ENCODE results near the gene MORN3. TPM values are rescaled to one million over a fixed set of nuclear protein-coding genes. Genes with fewer than 3 reads are reported as not detected.

Gene MORN3
- total RNA-seq, 1 donor, result 1.4 TPM

DNA sequence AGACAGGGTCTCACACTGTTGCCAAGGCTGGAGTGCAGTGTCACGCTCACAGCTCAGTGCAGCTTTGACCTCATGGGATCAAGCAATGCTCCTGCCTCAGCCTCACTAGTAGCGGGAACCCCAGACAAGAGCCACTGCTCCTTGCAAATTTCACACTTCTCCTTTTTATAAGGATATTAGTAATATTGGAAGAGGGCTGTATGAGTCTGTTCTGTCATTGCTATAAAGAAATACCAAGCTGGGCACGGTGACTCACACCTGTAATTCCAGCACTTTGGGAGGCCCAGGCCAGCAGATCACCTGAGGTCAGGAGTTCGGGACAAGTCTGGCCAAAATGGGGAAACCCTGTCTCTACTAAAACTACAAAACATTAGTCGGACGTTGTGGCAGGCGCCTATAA, 56.0 kb downstream of the MORN3 start:
- H3K36me3 ChIP-seq (ENCODE audit: insufficient read depth, low read length), result no peaks in the 10 kb centered on the region
- H3K79me2 ChIP-seq (ENCODE audit: insufficient read depth, low read length), result no peaks in the 10 kb centered on the region
- no peaks in the 10 kb centered on the region for H4K20me1 ChIP-seq (ENCODE audit: insufficient read depth, low read length)
- H3K9me3 ChIP-seq (ENCODE audit: low read depth, low read length), result no peaks in the 10 kb centered on the region
- H3K4me2 ChIP-seq (ENCODE audit: insufficient read depth, low read length), result no peak overlapping the region
- H2AFZ ChIP-seq (ENCODE audit: low read length), result no peak overlapping the region
- H3K27me3 ChIP-seq (ENCODE audit: insufficient read depth, low read length), result no peaks in the 10 kb centered on the region
- DNase-seq (ENCODE audit: insufficient read length, low spot score, missing footprints), result no peak
- no peak overlapping the region for H3K27ac ChIP-seq (ENCODE audit: low read depth, low read length)
- TF ChIP-seq, protein P1, sequence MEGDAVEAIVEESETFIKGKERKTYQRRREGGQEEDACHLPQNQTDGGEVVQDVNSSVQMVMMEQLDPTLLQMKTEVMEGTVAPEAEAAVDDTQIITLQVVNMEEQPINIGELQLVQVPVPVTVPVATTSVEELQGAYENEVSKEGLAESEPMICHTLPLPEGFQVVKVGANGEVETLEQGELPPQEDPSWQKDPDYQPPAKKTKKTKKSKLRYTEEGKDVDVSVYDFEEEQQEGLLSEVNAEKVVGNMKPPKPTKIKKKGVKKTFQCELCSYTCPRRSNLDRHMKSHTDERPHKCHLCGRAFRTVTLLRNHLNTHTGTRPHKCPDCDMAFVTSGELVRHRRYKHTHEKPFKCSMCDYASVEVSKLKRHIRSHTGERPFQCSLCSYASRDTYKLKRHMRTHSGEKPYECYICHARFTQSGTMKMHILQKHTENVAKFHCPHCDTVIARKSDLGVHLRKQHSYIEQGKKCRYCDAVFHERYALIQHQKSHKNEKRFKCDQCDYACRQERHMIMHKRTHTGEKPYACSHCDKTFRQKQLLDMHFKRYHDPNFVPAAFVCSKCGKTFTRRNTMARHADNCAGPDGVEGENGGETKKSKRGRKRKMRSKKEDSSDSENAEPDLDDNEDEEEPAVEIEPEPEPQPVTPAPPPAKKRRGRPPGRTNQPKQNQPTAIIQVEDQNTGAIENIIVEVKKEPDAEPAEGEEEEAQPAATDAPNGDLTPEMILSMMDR (IDR thresholded peaks at IDR 0.05; ENCODE audit: extremely low read depth, low read depth, low read length), result no peak
- peaks cover 9% of the 10 kb centered on the region for H3K4me1 ChIP-seq (ENCODE audit: insufficient read depth, low read length)
- H3K4me3 ChIP-seq (ENCODE audit: insufficient read depth, low read length), result no peak overlapping the region

DNA sequence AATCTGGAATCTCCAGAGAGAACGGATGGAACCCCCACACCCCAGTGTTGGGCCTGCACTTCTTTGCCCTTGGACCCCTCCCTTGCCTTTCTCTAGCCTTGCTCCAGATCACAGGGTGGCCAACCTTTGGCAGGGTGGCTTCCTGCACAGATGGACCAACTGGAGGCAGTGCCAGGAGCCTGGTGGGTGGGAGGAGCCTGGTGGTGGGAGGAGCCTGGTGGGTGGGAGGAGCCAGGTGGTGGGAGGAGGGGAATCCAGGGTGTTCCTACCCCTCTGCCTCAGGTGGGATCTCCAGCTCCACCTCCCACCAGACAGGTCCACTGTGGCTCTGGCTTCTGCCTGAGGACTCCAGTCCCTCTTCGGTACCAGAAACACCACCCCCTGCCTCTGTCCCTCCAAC, 58.1 kb downstream of the MORN3 start:
- Histone ChIP-seq H3K4me2 (ENCODE audit: insufficient read depth, low read length) (no peak overlapping the region), H3K27me3 (ENCODE audit: insufficient read depth, low read length) (no peaks in the 10 kb centered on the region), H3K36me3 (ENCODE audit: insufficient read depth, low read length) (no peaks in the 10 kb centered on the region), H2AFZ (ENCODE audit: low read length) (peak overlapping the region; percentile 15), H3K4me1 (ENCODE audit: insufficient read depth, low read length) (peaks cover 9% of the 10 kb centered on the region), H3K4me3 (ENCODE audit: insufficient read depth, low read length) (no peak overlapping the region), H3K27ac (ENCODE audit: low read depth, low read length) (no peak overlapping the region), H3K79me2 (ENCODE audit: insufficient read depth, low read length) (no peaks in the 10 kb centered on the region), H4K20me1 (ENCODE audit: insufficient read depth, low read length) (no peaks in the 10 kb centered on the region), H3K9me3 (ENCODE audit: low read depth, low read length) (no peaks in the 10 kb centered on the region)
- DNase-seq (ENCODE audit: insufficient read length, low spot score, missing footprints), result no peak
- TF ChIP-seq, protein P1 (IDR thresholded peaks at IDR 0.05; ENCODE audit: extremely low read depth, low read depth, low read length), result no peak

DNA sequence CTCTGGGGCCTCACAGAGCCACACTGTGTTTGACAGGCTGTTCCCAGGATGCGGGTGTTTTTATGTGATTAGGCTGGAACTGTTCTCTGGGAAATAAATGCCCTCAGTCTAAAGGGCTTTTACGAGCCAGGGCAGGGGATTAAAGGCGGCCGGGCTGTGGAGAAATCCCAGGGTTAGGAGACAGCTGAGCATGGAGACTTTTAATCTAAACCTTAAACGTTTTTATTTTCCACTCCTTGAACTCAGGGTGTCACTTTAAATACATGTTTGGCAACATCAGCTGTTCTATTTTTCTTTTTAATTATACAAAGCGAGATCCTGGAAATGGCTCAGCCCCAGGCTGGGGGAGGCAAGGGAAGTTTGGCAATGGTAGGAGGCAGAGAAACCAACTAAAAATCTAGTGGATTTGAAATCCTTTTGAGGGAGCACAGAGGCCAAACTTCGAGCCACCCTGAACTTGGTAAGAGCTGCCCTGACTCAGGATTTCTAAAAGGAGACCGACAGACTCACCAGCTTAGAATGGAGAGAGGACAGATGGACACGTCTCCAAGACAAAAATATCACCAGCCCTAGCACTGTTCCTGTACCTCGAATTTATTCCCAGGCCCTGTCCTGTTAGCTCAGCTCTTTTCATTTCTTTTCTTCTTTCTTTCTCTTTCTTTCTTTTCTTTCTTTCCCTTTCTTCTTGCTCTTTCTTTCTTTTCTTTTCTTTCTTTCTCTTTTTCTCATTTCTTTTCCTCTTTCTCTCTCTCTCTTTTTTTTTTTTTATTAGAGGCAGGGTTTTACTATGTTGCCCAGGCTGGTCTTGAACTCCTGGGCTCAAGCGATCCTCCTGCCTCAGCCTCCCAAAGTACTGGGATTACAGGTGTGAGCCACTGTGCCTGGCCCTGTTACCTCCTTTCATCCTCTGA, 59.0 kb downstream of the MORN3 start:
- Histone ChIP-seq H3K4me1 (ENCODE audit: insufficient read depth, low read length) (peaks cover 9% of the 10 kb centered on the region), H2AFZ (ENCODE audit: low read length) (peak overlapping the region; percentile 90), H4K20me1 (ENCODE audit: insufficient read depth, low read length) (no peaks in the 10 kb centered on the region), H3K36me3 (ENCODE audit: insufficient read depth, low read length) (no peaks in the 10 kb centered on the region), H3K4me3 (ENCODE audit: insufficient read depth, low read length) (peak overlapping the region; percentile 11), H3K27me3 (ENCODE audit: insufficient read depth, low read length) (no peaks in the 10 kb centered on the region), H3K4me2 (ENCODE audit: insufficient read depth, low read length) (peak overlapping the region; percentile 72), H3K27ac (ENCODE audit: low read depth, low read length) (peak overlapping the region; percentile 52), H3K79me2 (ENCODE audit: insufficient read depth, low read length) (no peaks in the 10 kb centered on the region), H3K9me3 (ENCODE audit: low read depth, low read length) (no peaks in the 10 kb centered on the region)
- DNase-seq (ENCODE audit: insufficient read length, low spot score, missing footprints), result peak; percentile 89
- TF ChIP-seq, protein P1 (IDR thresholded peaks at IDR 0.05; ENCODE audit: extremely low read depth, low read depth, low read length), result no peak

DNA sequence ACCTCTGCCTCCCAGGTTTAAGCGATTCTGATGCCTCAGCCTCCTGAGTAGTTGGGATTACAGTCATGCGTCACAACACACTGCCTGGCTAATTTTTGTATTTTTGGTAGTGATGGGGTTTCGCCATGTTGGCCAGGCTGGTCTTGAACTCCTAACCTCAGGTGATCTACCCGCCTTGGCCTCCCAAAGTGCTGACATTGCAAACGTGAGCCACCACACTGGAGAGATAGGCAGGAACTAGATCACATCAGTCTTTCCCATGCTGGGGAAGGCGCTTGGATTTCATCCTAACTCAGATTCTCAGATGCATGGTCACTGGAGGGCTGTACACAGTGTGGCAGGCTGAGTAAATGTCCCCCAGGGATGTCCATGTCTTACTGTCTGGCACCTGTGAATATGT, 61.2 kb downstream of the MORN3 start:
- no peak overlapping the region for H2AFZ ChIP-seq (ENCODE audit: low read length)
- DNase-seq (ENCODE audit: insufficient read length, low spot score, missing footprints), result no peak
- H3K27me3 ChIP-seq (ENCODE audit: insufficient read depth, low read length), result no peaks in the 10 kb centered on the region
- no peaks in the 10 kb centered on the region for H3K36me3 ChIP-seq (ENCODE audit: insufficient read depth, low read length)
- no peak overlapping the region for H3K4me3 ChIP-seq (ENCODE audit: insufficient read depth, low read length)
- no peaks in the 10 kb centered on the region for H3K9me3 ChIP-seq (ENCODE audit: low read depth, low read length)
- no peak overlapping the region for H3K4me2 ChIP-seq (ENCODE audit: insufficient read depth, low read length)
- H3K79me2 ChIP-seq (ENCODE audit: insufficient read depth, low read length), result no peaks in the 10 kb centered on the region
- H3K27ac ChIP-seq (ENCODE audit: low read depth, low read length), result no peak overlapping the region
- H4K20me1 ChIP-seq (ENCODE audit: insufficient read depth, low read length), result no peaks in the 10 kb centered on the region
- H3K4me1 ChIP-seq (ENCODE audit: insufficient read depth, low read length), result peaks cover 9% of the 10 kb centered on the region
- TF ChIP-seq, protein P1 (IDR thresholded peaks at IDR 0.05; ENCODE audit: extremely low read depth, low read depth, low read length), result no peak
